Measurements from ENCODE around the gene FMNL2. TPM values are rescaled to one million over a fixed set of nuclear protein-coding genes. Genes with fewer than 3 reads are reported as not detected.

The FMNL2 gene
- total RNA-seq, 1 experiment from 2014 or later, result 28.1 TPM

- Histone ChIP-seq H3K9ac (ENCODE audit: low read length) (no peak overlapping the region), H3K4me1 (ENCODE audit: control insufficient read depth in 1 of 2, insufficient read depth in 2 of 2, low read length in 2 of 2) (peaks cover 27 to 69% of the 10 kb centered on the region in 2 experiments), H3K9me2 (ENCODE audit: insufficient read depth) (no peaks in the 10 kb centered on the region; the same call in 1 of the 2 replicates), H2AFZ (ENCODE audit: low read depth, low read length, poor library complexity, severe bottlenecking) (no peak overlapping the region), H3K4me2 (ENCODE audit: low read length) (peak overlapping the region; percentile 76), H3K9me3 (ENCODE audit: control insufficient read depth in 1 of 2, insufficient read depth in 1 of 2, low read depth in 1 of 2, low read length in 2 of 2) (no peaks in the 10 kb centered on the region), H4K20me1 (ENCODE audit: insufficient read depth) (no peaks in the 10 kb centered on the region), H3K79me2 (ENCODE audit: insufficient read depth, low read length) (peaks cover 70% of the 10 kb centered on the region), H3K27me3 (ENCODE audit: insufficient read depth, low read length) (no peaks in the 10 kb centered on the region), H3K36me3 (ENCODE audit: control insufficient read depth in 1 of 2, insufficient read depth in 2 of 2, low read length in 2 of 2) (no peaks in the 10 kb centered on the region), H3K4me3 (replicated peaks in 1 of 2; ENCODE audit: low read depth in 1 of 2, low read length in 2 of 2) (peak overlapping the region in 1 of 2 experiments; percentile 31; a peak in 2 of 4 replicates), H3K27ac (ENCODE audit: low read depth, low read length) (peak overlapping the region; percentile 27)
- ChIA-PET CTCF (no interaction called here), POLR2A (interaction anchor here (1.5 kb wide), 1 partner anchor 10 kb away, joined by 4 read pairs; no protein-coding TSS in a partner anchor), RAD21 (ENCODE audit: low non-redundant PET in 1 of 2, low total read pairs in 2 of 2, uncharacterized antibody in 2 of 2, unreplicated experiment in 2 of 2) (no interaction called here)
- peak; percentile 77 for ATAC-seq
- BruUV-seq (replicated peaks), result no TSS peak
- TF ChIP-seq SRF (IDR thresholded peaks at IDR 0.05; ENCODE audit: low read depth), result 0 out of 2 replicates have a peak, but pooled peaks have one; percentile 28
- TF ChIP-seq ZNF274 (IDR thresholded peaks at IDR 0.05; ENCODE audit: low read depth, low read length), result no peak
- TF ChIP-seq SP1 (IDR thresholded peaks at IDR 0.05; ENCODE audit: low read depth), result peak; percentile 79
- no peak for TF ChIP-seq ZFX (IDR thresholded peaks at IDR 0.05)
- TF ChIP-seq JUND (IDR thresholded peaks at IDR 0.05), result peak; percentile 82
- TF ChIP-seq CEBPB (IDR thresholded peaks at IDR 0.05; ENCODE audit: low read depth), result peak; percentile 43; the same call in 1 of the 2 replicates
- no peak for TF ChIP-seq TCF7L2 (IDR thresholded peaks at IDR 0.05; ENCODE audit: borderline replicate concordance, extremely low read depth, insufficient read depth, insufficient read length)
- no peak for TF ChIP-seq YY1 (IDR thresholded peaks at IDR 0.05; ENCODE audit: extremely low read depth, insufficient replicate concordance, low read depth, low read length)
- TF ChIP-seq FOSL1 (IDR thresholded peaks at IDR 0.05; ENCODE audit: low read depth), result peak; percentile 78
- TF ChIP-seq CBX3 (IDR thresholded peaks at IDR 0.05; ENCODE audit: low read depth), result peak; percentile 85; the same call in 1 of the 2 replicates
- no peak for TF ChIP-seq EZH2 (IDR thresholded peaks at IDR 0.05)
- no peak for TF ChIP-seq EGR1 (IDR thresholded peaks at IDR 0.05; ENCODE audit: low read depth)
- TF ChIP-seq POLR2AphosphoS5 (IDR thresholded peaks at IDR 0.05; ENCODE audit: low read depth, low read length), result peak; percentile 33; the same call in 1 of the 2 replicates
- TF ChIP-seq SIN3A (IDR thresholded peaks at IDR 0.05; ENCODE audit: low read depth), result no peak
- no peak for TF ChIP-seq ELF1 (IDR thresholded peaks at IDR 0.05; ENCODE audit: borderline replicate concordance, low read depth)
- TF ChIP-seq RAD21 (IDR thresholded peaks at IDR 0.05; ENCODE audit: low read depth), result no peak
- TF ChIP-seq ZBTB33 (IDR thresholded peaks at IDR 0.05; ENCODE audit: extremely low read depth, insufficient replicate concordance, low read length), result no peak
- no peak for TF ChIP-seq CTCF (IDR thresholded peaks at IDR 0.05 in 2 of 3, conservative IDR thresholded peaks at IDR 0.05 in 1 of 3; ENCODE audit: borderline replicate concordance in 1 of 3, insufficient read depth in 1 of 3, low read depth in 2 of 3, low read length in 2 of 3)
- no peak for TF ChIP-seq EZH2phosphoT487 (IDR thresholded peaks at IDR 0.05; ENCODE audit: borderline replicate concordance)
- peak; percentile 51 for DNase-seq (ENCODE audit: low read depth, low spot score)
- intact Hi-C loops (cut with micrococcal nuclease), result no loop called here
Observed at GRCh38 chr2:152405206-152406118, 70.5 kb downstream of the FMNL2 start.

All from HCT116 (cell line).